ENCODE data around the gene TAF10.

The TAF10 gene

DNA sequence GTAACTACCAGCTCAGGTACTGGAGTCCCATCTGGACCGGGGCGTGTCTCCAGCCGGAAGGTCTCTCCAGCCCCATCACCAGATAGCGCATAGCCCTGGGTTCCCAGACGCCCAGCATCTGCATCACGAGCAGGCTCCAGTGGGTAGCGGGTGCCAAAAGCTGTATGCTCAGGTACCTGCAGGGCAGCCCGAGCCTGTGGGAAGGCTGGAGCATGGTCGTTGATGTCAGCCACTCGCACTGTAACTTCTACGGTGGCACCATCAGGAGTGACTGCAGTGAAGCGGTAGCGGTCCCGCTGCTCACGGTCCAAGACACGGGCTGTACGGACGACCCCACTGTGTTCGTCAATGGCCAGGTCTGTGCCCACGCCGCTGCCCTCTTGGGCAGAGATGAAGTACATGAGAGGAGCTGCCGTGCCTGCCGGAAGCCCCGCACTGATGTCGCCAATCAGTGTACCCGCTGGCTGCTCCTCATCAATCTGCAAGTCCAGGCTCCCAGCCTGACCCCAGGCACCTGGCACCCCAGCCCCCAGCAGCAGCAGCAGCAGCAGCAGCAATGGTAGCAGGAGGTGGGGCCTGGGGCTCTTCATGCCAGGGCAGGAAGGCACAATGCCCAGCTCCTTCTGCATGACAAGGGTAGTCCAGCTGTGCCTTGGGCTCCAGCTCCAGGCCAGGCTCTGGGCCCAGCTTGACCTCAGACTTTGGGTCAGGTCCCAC lies 29.1 kb upstream of the TAF10 start:
- no peak for DNase-seq (ENCODE audit: low read depth in 2 of 3, low spot score in 1 of 3)

DNA sequence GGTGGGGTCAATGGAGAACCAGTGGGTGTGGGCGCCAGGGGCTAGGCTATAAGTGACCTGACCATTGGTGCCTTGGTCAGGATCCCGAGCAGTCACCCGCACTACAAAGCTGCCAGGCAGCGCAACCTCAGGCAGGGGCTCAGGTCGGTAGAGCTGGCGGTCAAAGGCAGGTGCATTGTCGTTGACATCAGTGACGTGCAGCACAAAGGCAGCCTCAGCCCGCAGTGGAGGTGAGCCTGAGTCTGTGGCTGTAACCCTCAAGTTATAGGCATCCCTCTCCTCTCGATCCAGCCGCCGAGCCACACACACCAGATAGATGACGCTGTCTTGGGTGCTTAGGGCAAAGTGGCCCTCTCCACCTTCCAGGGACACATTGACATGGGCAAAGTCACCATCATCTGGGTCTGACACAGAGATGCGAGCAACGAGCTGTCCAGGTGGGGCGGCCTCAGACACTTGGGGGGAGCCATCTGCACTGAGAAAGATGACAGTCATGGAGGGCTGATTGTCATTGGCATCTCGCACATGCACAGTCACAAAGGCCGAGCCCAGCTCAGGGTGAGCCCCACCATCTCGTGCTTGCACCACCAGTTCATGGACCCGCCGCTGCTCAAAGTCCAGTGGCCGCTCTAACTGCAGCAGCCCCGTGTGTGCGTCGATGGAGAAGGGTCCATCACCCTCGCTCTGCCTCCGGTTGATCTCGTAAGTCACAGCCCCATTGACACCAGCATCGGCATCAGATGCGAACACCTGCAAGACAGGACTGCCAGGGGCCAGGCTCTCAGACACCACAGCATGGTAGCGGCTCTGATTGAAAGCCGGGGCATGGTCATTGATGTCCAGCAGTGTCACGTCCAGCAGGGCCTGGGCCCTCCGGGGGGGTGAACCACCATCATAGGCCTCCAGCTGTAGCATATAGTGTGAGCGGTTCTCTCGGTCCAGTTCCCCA lies 28.3 kb upstream of the TAF10 start:
- DNase-seq (ENCODE audit: low read depth in 2 of 3, low spot score in 1 of 3) = no peak

DNA sequence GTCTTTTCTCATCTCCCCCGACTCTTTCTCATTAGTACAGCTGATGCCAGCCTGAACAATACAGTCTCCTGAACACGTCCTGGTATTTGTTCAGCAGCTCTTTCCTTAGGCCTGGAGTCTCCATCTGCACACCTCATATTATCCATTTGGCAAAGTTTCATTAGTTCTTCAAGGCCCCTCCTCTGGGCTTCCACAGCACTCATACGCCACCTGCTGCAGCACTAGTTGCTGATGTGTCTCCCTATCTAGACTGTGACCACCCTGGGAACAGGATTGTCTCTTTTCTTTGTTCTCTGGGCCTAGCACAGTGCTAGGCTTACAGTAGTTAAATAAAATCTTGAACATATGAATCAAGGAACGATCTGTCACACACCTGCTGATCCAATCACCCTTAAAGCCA lies 26.4 kb upstream of the TAF10 start:
- no peak for DNase-seq (ENCODE audit: low read depth in 2 of 3, low spot score in 1 of 3)

DNA sequence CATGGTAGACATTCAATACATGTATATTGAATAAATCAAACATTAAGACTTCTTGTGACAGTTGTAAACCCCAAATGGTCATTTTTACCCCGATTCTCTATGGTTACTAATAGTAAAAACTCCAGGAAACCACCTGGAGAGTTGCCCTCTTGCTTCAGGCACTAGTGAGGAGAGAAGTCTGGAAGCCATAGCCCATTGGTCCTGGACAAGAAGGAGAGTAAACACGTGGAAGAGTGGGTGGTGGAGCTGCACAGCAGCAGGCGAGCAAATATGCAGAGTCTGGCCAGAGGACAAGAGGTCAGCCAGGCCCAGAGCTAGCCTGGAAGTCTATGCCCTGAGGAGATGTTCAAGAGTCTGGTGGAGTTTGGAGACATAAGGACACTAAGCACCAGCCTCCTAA lies 25.9 kb upstream of the TAF10 start:
- no peak for DNase-seq (ENCODE audit: low read depth in 2 of 3, low spot score in 1 of 3)

DNA sequence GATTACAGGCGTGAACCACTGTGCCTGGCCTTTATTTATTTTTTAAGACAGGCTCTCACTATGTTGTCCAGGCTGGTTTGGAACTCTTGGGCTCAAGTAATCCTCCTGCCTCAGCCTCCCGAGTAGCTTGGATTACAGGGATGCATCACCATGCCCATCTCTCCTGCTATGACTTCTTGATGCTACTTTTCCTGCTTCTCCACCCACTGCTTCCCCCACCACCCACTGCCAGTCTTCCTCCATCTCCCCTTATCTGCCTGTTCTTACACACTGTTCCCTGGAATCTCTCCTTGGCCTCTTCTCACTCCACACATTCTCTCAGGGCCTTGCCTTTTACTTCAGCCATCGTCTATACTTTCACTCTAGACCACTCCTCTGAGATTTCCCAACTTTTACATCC lies 24.5 kb upstream of the TAF10 start:
- DNase-seq (ENCODE audit: low read depth in 2 of 3, low spot score in 1 of 3) = no peak

DNA sequence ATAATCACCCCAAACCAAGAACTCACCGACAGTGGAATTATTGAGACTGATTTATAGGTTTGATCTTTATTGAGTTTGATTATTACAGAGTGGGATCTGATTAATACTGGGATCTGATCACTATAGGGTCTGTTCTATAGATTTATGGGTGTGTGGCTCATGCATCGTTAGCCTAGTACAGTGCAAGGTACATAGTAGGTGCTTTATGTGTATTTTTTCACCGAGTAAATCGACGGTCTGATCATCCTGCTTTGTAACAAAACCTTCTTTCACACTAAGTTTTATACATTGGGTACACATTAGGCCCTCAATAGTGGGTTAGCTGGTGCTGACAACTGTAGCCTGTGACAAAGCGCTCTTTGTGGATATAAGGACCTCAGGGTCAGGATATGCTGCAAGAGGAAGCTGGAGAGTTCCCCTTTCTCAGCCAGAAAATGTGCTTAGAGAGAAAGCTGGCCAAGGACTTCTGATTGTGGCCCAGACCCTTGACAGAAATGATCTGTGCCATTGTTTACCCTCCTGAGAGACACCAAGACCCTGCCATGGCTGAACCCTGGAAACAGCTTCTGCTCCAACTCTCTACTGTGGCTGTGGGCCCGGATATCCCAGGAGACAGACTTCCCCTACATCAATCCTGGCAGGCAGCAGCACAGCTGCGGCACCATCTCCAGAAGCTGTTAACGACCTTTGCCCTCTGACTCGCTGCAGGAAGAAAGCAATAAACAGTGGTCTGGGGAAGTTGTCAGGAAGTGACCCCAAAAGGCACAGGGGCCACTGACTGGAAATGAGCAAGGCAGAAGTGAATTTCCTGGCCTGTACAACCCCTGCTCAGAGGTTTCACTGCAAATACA lies 23.3 kb upstream of the TAF10 start:
- DNase-seq (ENCODE audit: low read depth in 2 of 3, low spot score in 1 of 3) = no peak

DNA sequence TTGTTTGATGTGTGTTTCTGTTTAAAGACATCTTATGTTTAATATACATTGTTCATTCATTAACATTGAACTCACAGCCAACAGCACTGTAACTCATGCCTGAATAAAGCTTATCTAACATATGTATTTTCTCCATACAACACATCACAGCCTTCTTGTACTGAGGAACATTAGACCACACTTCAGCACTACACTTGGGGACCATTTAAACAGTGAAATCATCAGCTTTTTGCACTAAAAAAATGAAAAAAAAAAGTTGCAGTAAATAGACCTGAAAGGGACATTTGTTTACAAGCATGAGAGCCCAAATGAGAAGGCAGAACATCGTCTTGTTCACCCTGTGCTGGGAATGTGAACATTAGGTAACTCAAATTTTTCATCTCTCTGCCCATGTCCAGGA lies 22.5 kb upstream of the TAF10 start:
- no peak for DNase-seq (ENCODE audit: low read depth in 2 of 3, low spot score in 1 of 3)

DNA sequence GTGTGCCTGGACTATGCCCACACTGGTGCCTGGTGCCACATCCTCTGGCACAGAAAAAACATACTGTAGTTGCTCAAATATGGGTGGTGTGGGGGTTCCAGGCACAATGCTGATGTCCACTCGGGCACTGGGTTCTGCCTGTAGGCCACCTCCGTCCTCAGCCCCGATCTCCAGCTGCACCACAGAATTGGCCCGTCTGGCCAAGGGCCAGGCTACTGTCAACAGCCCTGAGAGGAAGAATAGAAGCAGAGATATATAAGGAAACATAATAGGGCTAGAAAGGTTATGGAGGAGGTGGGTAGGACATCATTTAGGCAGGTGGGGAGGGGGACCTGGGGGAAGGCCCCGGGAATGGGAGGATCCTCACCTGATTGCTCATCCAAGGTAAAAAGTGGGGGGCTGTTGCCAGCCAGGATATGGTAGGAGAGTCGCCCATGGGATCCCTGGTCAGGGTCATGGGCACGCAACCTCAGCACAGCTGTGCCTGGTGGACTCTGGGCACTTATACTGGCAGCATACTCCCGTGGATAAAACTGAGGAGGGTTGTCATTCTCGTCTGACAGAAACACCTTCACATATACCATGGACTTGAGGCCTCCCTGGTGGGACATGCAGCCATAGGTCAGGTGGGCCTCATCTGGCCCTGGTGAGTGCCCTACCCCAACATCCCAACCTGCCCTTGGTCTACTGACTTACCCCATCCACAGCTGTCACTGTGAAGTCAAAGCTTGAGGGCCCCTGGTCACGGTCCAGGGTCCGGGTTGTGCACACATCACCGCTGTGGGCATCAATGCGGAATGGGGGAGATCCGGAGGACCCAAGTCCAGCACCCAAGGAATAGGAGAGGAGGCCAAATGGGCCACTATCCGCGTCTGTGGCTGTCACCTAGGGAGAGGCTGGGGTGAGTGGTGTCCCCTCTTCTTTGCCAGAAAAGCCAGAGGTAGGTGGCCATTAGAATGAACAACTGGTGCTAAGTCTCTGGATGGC lies 21.7 kb upstream of the TAF10 start:
- no peak for DNase-seq (ENCODE audit: low read depth in 2 of 3, low spot score in 1 of 3)

DNA sequence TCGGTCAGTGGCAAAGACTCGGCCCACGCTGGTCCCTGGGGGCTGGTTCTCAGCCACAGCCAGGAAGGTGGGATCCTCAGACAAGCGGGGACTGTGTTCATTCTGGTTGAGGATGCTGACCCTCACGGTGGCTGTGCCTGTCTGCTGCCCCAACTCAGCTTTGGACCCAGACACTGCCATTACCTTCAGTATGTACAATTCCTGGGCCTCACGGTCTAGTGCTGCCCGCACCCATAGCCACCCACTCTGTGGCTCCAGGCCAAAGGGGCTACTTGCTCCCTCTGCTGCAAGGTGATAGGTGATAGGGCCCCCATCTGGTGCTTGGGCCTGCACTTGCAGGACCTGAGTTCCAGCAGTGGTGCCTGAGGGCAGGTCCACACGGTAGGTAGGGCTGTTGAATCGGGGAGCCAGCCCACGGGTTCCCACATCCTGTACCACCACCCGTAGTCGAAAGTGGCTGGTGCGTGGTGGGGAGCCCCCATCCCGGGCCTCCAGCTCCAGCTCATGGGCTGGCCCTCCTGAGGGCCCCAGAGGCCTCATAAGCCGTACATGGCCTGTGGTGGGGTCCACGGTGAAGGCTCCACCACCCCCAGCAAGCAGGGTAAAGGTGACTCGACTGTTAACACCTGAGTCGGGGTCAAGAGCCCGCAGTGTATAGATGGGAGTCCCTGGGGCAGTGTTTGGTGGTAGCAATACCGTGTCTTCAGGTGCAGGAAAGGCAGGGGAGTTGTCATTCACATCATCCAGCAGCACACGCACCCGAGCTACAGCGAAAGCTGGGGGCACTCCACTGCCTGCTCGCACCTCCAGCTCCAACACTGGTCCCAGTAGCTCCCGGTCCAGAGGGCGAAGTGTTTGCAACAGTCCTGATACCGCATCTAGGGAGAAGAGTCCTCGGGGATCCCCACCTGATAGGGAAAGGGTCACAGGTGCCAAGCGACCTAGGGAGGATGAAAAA lies 20.4 kb upstream of the TAF10 start:
- DNase-seq (ENCODE audit: low read depth in 2 of 3, low spot score in 1 of 3) = no peak

DNA sequence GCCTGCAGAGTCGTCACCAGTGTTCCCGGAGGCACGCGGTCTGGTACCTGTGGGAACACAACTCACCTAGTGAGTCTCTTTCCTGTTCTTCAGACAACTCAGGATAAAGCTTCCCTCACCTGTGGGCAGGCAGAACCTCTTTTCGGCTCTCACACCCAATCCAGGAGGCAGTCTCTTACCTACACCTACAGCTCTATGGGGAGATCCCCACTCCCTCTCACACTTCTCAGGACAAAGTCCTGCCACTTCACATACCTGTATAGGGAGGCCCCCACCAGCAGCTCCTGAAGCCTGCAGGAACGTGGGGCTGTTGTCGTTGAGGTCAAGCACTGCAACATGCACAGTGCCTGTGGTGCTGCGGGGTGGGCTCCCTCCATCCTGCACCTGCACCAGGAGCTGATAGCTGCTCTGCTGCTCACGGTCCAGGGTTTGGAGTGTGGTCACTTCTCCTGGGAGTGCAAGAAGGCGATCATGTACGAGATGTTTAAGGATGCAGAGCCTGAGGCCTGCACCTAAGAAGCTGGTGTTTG lies 19.4 kb upstream of the TAF10 start:
- no peak for DNase-seq (ENCODE audit: low read depth in 2 of 3, low spot score in 1 of 3)

DNA sequence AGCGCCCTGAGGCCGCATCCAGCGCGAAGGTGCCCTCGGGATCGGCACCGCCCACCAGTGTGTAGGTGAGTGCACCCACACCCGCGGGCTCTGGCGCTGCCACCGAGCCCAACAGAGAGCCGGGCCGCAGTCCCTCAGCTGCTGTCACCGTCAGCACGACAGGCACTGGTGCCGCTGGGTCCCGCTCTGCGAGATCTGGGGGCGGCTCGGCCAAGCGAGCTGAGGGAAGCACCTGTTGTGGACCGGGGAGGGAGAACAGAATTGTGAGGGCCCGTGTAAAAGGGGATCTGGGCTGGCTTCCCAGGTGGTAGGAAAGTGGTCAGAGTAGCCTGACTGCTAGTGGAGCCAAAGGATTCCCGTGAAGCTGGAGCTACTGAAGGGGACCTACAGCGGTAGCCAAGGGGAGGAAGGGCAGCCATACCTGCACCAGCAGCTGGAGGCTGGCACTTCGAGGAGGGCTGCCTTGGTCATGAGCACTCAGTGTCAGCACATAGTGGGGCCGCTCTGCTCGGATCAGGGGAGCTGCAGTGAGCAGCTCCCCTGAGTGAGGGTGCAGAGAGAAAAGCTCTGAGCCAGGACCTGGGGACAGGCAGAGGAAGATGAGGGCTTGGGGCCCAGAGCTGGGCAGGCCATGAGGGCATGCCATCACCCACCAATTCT lies 18.7 kb upstream of the TAF10 start:
- no peak for DNase-seq (ENCODE audit: low read depth in 2 of 3, low spot score in 1 of 3)

DNA sequence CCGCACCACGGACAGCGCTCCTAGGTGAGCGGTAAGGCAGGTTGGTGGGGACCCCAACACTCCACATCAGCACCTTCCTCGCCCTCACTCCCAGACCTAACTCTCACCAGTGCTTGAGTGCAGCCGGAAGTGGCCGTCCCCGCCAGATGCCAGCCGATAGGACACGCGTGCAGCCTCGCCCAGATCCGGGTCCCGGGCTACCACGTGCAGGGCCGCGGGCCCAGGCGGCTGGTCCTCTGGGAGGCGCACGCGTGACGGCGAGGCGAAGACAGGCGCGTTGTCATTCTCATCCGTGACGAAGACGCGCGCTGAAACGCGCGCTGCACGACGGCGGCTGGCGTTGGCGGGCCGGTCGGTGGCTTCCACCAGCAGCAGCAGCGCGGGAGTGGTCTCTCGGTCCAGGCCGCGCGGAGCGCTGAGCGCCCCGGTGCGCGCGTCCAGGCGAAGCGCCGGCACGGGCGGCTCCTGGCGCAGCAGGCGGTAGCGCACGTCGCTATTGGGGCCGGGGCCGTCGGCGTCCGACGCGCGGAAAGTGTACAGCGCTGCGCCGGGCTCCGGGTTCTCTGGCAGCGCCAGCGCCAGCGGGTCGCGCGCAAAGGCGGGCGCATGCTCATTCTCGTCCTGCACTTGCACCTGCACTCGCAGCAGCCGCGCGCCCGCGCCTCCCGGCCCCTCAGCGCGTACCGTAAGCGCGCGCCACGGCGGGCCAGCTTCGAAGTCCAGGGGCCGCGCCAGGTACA lies 18.0 kb upstream of the TAF10 start:
- DNase-seq (ENCODE audit: low read depth in 2 of 3, low spot score in 1 of 3) = no peak

DNA sequence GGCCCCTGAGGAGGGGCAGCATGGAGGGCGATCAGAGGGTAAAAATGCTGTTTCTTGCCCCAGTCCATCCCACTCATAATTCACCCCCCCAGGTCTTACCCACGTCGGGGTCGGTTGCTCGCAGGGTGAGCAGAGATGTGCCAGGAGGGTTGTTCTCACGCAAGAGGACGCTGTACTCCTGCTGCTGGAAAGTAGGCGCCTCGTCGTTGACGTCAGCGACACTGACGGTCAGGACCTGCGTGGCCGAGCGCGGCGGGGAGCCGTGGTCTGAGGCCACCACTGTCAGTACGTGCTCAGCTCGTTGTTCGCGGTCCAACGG lies 17.5 kb upstream of the TAF10 start:
- DNase-seq (ENCODE audit: low read depth in 2 of 3, low spot score in 1 of 3) = no peak

DNA sequence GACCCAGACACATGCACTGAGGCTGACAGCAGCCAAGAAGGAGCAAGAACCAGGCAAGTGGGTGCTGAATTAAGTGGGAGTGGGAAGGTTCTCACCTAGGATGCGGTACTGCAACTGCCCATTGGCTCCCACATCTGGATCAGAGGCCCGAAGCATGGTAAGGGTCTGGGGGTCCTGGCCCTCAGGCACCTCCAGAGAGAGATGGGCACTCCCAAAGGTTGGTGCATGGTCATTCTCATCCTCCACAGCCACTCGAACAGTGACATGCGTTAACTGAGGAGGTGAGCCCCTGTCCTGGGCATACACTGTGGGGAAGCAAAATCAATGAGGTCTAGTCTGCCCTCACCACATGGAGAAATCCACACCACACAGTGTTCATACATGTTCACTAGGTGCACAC lies 16.5 kb upstream of the TAF10 start:
- DNase-seq (ENCODE audit: low read depth in 2 of 3, low spot score in 1 of 3) = no peak

DNA sequence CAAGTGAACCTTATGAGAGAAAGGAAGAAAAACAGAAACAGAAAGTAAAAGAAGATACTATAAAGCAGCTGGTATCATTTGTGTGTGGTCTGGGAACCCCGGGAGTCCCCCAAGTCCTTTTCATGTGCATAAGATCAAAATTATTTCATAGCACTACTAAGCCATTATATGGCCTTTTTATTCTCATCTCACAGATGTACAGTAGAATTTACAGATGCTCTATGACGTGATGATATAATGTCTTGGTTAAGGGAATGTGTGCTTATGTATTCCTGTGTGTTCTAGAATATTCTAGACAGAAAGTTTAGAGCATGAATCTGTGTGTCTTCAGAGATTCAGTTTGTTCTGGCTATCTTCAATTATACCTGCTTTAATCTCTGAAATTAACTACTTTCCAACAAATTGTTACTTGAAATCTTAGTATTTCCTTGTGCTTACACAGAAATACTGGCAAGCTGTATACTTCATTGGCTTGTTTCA lies 15.8 kb upstream of the TAF10 start:
- DNase-seq (ENCODE audit: low read depth in 2 of 3, low spot score in 1 of 3) = no peak

DNA sequence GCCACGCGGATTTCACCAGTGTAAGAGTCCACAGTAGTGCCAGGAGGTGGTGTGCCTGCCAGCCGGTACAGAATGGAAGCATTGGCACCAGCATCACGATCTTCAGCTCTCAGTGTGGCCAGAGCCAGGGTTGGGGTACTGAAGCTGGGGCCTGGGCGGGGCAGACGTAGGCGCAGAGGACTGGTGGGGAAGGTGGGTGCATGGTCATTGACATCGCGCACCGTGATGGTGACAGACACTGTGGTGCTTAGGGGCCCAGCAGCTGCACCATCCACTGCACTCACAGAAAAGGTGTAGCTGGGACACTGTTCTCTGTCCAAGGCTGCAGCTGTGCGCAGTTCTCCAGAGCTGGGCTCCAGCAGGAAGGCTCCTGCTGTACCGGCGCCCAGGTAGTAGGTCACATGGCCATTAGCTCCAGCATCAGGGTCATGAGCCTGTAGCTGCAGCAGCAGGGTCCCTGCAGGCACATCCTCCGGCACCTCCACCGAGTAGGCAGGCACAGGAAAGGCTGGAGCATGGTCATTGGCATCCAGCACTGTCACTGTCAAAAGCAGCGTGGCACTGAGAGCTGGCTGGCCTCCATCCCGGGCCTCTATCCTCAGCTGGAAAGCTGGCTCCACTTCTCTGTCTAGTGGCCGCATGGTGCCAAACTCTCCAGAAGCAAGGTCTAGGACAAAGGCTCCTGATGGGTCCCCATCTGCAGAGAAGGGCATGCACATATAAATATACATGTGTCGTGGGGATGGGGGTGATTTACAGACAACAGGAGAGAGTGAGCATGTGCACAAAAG lies 15.2 kb upstream of the TAF10 start:
- no peak for DNase-seq (ENCODE audit: low read depth in 2 of 3, low spot score in 1 of 3)

DNA sequence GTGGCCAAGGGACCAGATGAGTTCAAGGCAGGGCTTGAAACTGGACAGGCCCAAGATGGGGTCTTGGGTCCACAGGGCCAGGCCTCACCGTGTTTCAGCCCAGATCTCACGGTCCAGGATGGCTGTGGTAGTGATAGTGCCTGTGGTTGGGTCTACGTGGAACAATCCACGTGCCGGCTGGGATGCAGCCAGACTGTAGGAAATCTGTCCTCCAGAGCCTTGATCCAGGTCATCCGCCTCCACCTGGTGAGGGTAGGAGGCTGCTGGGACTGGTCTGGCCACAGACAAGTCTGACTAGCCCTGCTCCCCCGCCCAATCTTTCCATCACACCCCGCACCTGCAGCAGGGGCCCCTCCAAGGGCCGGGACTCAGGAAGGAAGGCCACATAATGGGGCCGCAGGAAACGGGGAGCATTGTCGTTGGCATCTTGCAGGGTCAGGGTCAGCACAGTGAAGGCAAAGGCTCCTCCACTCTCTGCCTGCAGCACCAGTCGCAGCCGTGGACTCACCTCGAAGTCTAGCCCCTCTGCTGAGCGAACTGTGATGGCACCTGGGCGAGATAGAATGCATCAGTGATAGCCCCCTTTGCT lies 13.9 kb upstream of the TAF10 start:
- DNase-seq (ENCODE audit: low read depth in 2 of 3, low spot score in 1 of 3) = no peak
